Measurements from ENCODE around the gene LYSET.
"Not testable (repeated sequence)": the region's sequence is repeated elsewhere in the genome, so short reads cannot be mapped to it uniquely, and the experiment has no call there.

The LYSET gene

DNA sequence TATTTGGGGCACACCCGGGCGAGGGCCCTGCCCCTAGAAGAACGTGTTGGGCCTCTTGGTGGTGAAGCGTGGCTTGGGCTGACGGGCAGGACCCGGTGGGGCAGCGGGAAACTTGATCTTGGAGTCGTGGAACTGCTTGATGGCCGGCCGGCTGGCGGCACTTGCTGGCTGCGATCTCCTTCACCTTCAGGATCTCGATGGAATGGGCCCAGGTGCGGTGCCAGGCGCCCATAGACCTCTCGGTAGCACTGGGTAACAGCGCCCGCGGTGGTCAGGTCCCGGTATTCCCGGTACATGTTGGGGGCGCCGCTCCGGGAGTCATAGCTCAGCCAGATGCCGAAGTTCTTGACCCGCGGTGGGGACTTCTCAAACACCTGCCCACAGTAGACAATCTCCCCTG lies 38.4 kb downstream of the LYSET start:
- no peak for DNase-seq (ENCODE audit: low read depth in 2 of 2)

DNA sequence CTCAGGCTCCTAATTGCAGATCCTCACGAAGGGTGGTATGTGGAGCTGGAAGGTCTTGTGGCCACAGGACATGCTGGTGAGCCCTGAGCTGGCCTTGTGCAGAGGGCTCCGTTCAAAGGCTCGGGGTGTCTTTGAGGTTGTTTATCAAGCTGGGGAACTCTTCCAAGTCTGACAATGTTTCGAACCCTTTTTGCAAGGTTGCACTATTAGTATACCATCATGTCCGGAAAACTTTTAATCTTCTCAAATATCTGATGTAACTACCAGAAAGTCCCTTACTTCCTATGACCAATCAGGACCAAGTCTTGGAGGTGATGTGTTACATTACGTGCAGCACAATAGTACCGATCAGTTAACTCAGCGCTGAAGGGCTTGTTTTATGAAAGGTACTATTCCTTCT lies 43.4 kb downstream of the LYSET start:
- no peak for DNase-seq (ENCODE audit: low read depth in 2 of 2)

GRCh38 chr14:93230539-93230938 lies 45.4 kb downstream of the LYSET start:
- DNase-seq (ENCODE audit: low read depth in 2 of 2), result no peak

GRCh38 chr14:93231129-93231979 lies 46.2 kb downstream of the LYSET start:
- no peak for DNase-seq (ENCODE audit: low read depth in 2 of 2)

- no peak for DNase-seq (ENCODE audit: low read depth in 2 of 2)
Measured at GRCh38 chr14:93232159-93232558, 47.0 kb downstream of the LYSET start.

- not testable (repeated sequence) for DNase-seq (ENCODE audit: low read depth in 2 of 2)
Measured at GRCh38 chr14:93233078-93233477, 48.0 kb downstream of the LYSET start.

GRCh38 chr14:93234798-93235197 lies 49.7 kb downstream of the LYSET start:
- no peak for DNase-seq (ENCODE audit: low read depth in 2 of 2)

Data from activated CD8-positive, alpha-beta memory T cell treated with anti-CD3 and anti-CD28 coated beads for 4 hours (primary cell).